ENCODE data around the gene RPL31.

Gene RPL31

DNA sequence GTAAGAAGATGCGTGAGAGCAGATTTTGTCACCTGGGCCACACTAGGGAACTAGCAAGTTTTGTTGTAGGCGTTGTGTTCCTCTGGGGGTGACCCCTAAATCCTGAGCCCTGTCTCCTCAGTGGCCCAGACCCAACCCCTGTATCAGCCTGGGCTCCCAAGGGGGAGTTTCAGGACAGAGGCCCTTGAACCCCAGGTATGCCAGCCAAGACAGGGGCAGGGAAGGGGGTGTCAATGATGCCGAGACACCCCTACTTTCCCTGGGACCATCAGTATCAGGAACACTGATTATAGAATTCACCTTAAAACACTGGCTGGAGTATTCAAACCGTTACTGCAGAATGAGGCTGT lies 39.1 kb upstream of the RPL31 start:
- WGBS: 83% methylated on average over 4 of the region's 4 CpGs
- no peak overlapping the region for H3K9ac ChIP-seq (ENCODE audit: low read depth, low read length)
- no peaks in the 10 kb centered on the region for H3K4me1 ChIP-seq (ENCODE audit: insufficient read depth, low read length)
- H3K27me3 ChIP-seq (ENCODE audit: insufficient read depth, low read length): no peaks in the 10 kb centered on the region
- H3K36me3 ChIP-seq (ENCODE audit: insufficient read depth, low read length): no peaks in the 10 kb centered on the region
- no peaks in the 10 kb centered on the region for H3K9me3 ChIP-seq (ENCODE audit: insufficient read depth, low read depth, low read length)
- H3K4me3 ChIP-seq (ENCODE audit: low read length): no peak overlapping the region
- H3K27ac ChIP-seq (ENCODE audit: low read depth, low read length): no peak overlapping the region

DNA sequence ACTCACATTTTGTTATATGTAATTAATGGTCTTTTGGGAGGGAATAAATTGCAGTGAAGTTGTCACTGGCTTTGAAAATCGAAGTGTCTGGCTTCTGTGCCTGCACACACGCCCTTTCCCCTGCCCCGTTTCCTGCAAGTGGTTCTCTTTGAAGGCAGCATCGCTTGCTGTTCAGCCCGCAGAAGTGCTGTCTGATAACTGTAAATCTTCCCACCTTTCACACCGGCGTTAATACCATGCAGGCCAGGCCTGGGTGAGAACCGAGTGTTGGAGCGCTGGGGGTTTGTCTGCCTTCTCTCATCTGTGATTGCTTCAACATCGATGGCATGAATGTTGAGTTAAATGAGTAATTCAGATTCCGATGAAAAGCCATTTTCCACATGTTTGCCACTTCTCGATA lies 37.9 kb upstream of the RPL31 start:
- Histone ChIP-seq H3K9me3 (ENCODE audit: insufficient read depth, low read depth, low read length) (no peaks in the 10 kb centered on the region), H3K27me3 (ENCODE audit: insufficient read depth, low read length) (no peaks in the 10 kb centered on the region), H3K4me1 (ENCODE audit: insufficient read depth, low read length) (no peaks in the 10 kb centered on the region), H3K27ac (ENCODE audit: low read depth, low read length) (no peak overlapping the region), H3K4me3 (ENCODE audit: low read length) (no peak overlapping the region), H3K36me3 (ENCODE audit: insufficient read depth, low read length) (no peaks in the 10 kb centered on the region), H3K9ac (ENCODE audit: low read depth, low read length) (no peak overlapping the region)
- WGBS: 93% methylated on average over 12 of the region's 12 CpGs

DNA sequence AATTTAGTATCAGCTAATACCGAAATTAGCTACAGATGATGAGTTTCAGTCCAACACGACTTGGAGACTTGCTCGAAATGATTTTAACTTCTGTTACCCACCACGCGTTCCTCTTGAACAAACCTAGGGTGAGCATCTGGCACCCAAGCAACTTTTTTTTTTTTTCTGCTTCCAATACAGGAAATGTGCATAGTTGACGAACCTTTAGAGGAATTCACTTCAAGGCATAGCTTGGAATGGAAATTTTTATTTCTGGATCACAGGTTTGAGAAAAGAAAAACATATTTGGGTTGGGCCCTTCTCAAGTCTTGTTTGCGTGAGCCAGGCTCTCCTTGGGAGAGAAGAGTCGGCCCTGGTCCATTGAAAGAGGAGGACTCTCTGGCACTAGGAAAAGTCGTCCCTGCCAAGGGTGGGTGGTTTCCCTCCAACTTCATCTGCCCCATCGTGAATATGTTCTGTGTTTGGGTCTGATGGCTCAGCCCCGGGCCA lies 37.4 kb upstream of the RPL31 start:
- H3K9me3 ChIP-seq (ENCODE audit: insufficient read depth, low read depth, low read length): no peaks in the 10 kb centered on the region
- H3K4me1 ChIP-seq (ENCODE audit: insufficient read depth, low read length): no peaks in the 10 kb centered on the region
- H3K27ac ChIP-seq (ENCODE audit: low read depth, low read length): no peak overlapping the region
- no peak overlapping the region for H3K4me3 ChIP-seq (ENCODE audit: low read length)
- WGBS: 86% methylated on average over 11 of the region's 11 CpGs
- no peak overlapping the region for H3K9ac ChIP-seq (ENCODE audit: low read depth, low read length)
- H3K36me3 ChIP-seq (ENCODE audit: insufficient read depth, low read length): no peaks in the 10 kb centered on the region
- H3K27me3 ChIP-seq (ENCODE audit: insufficient read depth, low read length): no peaks in the 10 kb centered on the region

DNA sequence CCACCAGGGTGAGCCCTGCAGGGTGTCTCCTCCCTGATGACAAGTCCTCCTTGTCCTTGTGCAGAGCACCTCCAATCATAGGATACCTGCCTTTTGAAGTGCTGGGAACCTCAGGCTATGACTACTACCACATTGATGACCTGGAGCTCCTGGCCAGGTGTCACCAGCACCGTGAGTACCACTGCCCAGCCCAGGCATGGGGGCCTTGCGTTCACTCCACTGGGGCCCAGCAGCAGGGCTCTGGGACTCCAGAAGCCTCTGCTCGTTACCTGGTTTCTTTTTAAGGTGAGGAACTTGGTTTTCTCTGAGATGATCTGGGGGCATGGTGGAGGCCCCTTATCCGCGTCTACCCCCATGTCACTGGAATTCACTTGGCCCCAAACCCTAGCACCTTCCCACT lies 36.5 kb upstream of the RPL31 start:
- WGBS: 96% methylated on average over 5 of the region's 5 CpGs

DNA sequence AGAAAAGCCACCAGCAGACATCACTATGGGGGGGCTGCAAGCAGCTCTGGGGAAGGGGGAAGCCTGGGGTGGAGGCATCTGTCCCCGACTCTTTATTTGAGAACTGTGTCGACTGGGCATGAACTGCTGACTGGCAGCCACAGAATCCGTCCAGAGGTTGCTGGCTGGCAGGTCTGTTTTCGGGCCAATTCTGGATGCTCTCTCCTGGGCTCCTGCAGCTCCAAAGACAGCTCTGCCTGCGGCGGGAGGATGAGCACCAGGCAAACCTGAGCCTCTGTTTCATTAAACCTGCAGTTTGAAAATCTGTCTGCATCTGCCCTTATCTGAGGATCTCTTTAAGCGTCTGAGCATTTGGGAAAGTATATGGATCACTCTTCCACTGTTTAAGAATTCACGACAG lies 34.4 kb upstream of the RPL31 start:
- Histone ChIP-seq H3K4me1 (ENCODE audit: insufficient read depth, low read length) (no peaks in the 10 kb centered on the region), H3K4me3 (ENCODE audit: low read length) (no peak overlapping the region), H3K9ac (ENCODE audit: low read depth, low read length) (no peak overlapping the region), H3K9me3 (ENCODE audit: insufficient read depth, low read depth, low read length) (no peaks in the 10 kb centered on the region), H3K27me3 (ENCODE audit: insufficient read depth, low read length) (no peaks in the 10 kb centered on the region), H3K27ac (ENCODE audit: low read depth, low read length) (no peak overlapping the region), H3K36me3 (ENCODE audit: insufficient read depth, low read length) (no peaks in the 10 kb centered on the region)
- WGBS: 91% methylated on average over 8 of the region's 8 CpGs

More for the DNA sequence above, 36.5 kb upstream of the RPL31 start:
- Histone ChIP-seq H3K36me3 (ENCODE audit: insufficient read depth, low read length) (no peaks in the 10 kb centered on the region), H3K27ac (ENCODE audit: low read depth, low read length) (no peak overlapping the region), H3K27me3 (ENCODE audit: insufficient read depth, low read length) (no peaks in the 10 kb centered on the region), H3K9me3 (ENCODE audit: insufficient read depth, low read depth, low read length) (no peaks in the 10 kb centered on the region), H3K4me3 (ENCODE audit: low read length) (no peak overlapping the region), H3K9ac (ENCODE audit: low read depth, low read length) (no peak overlapping the region), H3K4me1 (ENCODE audit: insufficient read depth, low read length) (no peaks in the 10 kb centered on the region)

DNA sequence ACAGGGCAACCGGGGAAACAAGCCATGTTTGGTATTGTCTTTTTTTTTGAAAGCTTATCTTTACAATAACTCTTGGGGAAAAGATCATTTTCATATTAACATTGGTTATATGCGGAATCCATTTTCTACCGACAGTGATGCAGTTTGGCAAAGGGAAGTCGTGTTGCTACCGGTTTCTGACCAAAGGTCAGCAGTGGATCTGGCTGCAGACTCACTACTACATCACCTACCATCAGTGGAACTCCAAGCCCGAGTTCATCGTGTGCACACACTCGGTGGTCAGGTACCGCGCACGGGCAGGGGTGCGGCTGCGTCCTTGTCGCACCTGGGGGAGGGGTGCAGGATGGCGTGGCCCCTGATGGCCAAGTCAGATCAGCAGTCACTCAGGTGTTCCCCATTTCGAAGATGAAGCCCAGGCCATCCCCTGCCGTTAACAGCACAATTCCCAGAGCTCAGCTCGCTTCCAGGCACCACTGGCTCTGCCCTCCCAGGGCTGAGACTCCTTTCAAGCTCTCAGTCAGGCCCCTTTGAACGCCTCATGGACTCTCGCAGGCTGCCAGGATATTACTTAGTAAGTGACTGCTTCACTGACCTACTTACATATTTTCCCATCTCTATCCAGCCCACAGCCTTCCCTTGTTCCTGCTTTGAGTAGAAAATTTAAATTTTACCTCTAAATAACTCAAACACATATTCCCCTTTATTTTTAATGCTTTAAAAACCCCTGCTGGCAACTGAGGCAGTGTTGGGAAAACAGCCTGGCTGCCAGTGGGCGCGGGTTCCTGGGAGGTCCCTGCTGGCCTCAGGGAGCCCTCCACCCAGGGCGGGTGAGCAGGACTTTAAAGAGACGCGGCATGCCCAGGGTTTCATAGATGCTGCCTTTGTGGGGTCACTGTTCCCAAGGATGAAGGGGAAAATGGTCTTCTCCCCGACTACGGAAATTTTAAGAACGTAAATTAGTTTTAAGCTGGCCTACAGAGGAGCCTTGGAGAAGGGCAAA lies 33.6 kb upstream of the RPL31 start:
- Histone ChIP-seq H3K4me1 (ENCODE audit: insufficient read depth, low read length) (no peaks in the 10 kb centered on the region), H3K27ac (ENCODE audit: low read depth, low read length) (no peak overlapping the region), H3K4me3 (ENCODE audit: low read length) (no peak overlapping the region), H3K27me3 (ENCODE audit: insufficient read depth, low read length) (no peaks in the 10 kb centered on the region), H3K36me3 (ENCODE audit: insufficient read depth, low read length) (no peaks in the 10 kb centered on the region), H3K9ac (ENCODE audit: low read depth, low read length) (no peak overlapping the region), H3K9me3 (ENCODE audit: insufficient read depth, low read depth, low read length) (no peaks in the 10 kb centered on the region)
- 93% methylated on average over 28 of the region's 28 CpGs for WGBS

DNA sequence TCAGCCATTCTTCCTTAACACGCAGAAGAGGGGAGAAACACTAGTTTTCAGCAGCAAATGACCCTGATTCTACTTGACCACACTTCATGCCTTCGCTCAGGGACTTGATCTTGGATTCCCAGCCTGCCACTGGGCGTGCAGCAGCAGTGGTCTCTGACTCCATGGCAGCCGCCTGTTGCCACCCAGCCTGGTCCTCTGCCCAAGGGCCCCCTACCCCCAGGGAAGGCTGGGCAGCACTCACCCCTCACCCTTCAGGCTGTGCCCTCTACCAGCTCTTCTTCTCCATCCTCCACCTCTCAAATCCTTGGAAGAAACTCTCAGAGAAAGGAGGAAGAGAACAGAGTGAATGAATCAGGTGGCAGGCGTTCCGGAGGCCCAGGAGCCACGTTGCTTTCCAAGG lies 32.1 kb upstream of the RPL31 start:
- 93% methylated on average over 7 of the region's 7 CpGs for WGBS
- Histone ChIP-seq H3K4me1 (ENCODE audit: insufficient read depth, low read length) (no peaks in the 10 kb centered on the region), H3K9ac (ENCODE audit: low read depth, low read length) (no peak overlapping the region), H3K27me3 (ENCODE audit: insufficient read depth, low read length) (no peaks in the 10 kb centered on the region), H3K36me3 (ENCODE audit: insufficient read depth, low read length) (no peaks in the 10 kb centered on the region), H3K9me3 (ENCODE audit: insufficient read depth, low read depth, low read length) (no peaks in the 10 kb centered on the region), H3K27ac (ENCODE audit: low read depth, low read length) (no peak overlapping the region), H3K4me3 (ENCODE audit: low read length) (no peak overlapping the region)

DNA sequence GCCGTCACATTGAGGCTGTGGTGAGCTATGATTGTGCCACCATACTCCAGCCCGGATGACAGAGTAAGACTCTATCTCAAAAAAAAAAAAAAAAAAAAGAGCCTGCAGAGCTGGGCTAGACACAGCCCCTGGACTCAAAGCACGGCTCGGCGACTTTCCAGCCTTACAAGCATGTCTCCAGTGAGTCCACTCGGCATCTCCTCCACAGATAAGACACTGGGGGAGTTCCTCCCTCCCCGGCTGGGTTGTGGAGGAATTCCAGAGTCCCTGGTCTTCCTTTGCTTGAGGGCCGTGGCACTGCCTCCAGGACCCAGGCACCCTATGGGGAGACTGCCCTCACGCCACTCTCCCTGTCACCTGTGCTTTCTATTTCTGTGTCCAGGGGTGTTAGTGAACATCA lies 30.9 kb upstream of the RPL31 start:
- Histone ChIP-seq H3K27me3 (ENCODE audit: insufficient read depth, low read length) (no peaks in the 10 kb centered on the region), H3K9me3 (ENCODE audit: insufficient read depth, low read depth, low read length) (no peaks in the 10 kb centered on the region), H3K36me3 (ENCODE audit: insufficient read depth, low read length) (no peaks in the 10 kb centered on the region), H3K4me3 (ENCODE audit: low read length) (no peak overlapping the region), H3K27ac (ENCODE audit: low read depth, low read length) (no peak overlapping the region), H3K4me1 (ENCODE audit: insufficient read depth, low read length) (no peaks in the 10 kb centered on the region), H3K9ac (ENCODE audit: low read depth, low read length) (no peak overlapping the region)
- 91% methylated on average over 9 of the region's 9 CpGs for WGBS

DNA sequence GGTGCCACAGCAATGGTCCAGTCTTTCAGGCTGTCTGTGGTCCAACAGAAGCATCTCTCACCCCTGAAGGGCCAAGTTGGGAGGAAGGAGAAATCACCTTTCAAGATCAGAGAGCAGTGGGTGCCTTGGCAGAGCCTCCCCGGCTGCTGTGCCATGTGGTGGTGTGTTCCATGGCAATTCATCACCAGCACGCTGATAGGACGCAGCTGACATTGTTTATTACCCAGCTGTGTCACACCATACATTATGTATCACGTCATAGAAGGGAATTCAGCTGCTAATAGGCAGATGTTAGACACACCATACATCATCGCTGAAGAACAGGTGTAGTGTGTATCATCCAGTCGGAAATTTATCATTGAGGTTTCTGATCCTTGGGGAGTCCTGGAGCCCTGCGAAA lies 29.6 kb upstream of the RPL31 start:
- no peaks in the 10 kb centered on the region for H3K36me3 ChIP-seq (ENCODE audit: insufficient read depth, low read length)
- H3K9me3 ChIP-seq (ENCODE audit: insufficient read depth, low read depth, low read length): no peaks in the 10 kb centered on the region
- H3K4me3 ChIP-seq (ENCODE audit: low read length): no peak overlapping the region
- no peak overlapping the region for H3K9ac ChIP-seq (ENCODE audit: low read depth, low read length)
- WGBS: 97% methylated on average over 7 of the region's 7 CpGs
- no peaks in the 10 kb centered on the region for H3K27me3 ChIP-seq (ENCODE audit: insufficient read depth, low read length)
- H3K4me1 ChIP-seq (ENCODE audit: insufficient read depth, low read length): no peaks in the 10 kb centered on the region
- no peak overlapping the region for H3K27ac ChIP-seq (ENCODE audit: low read depth, low read length)

DNA sequence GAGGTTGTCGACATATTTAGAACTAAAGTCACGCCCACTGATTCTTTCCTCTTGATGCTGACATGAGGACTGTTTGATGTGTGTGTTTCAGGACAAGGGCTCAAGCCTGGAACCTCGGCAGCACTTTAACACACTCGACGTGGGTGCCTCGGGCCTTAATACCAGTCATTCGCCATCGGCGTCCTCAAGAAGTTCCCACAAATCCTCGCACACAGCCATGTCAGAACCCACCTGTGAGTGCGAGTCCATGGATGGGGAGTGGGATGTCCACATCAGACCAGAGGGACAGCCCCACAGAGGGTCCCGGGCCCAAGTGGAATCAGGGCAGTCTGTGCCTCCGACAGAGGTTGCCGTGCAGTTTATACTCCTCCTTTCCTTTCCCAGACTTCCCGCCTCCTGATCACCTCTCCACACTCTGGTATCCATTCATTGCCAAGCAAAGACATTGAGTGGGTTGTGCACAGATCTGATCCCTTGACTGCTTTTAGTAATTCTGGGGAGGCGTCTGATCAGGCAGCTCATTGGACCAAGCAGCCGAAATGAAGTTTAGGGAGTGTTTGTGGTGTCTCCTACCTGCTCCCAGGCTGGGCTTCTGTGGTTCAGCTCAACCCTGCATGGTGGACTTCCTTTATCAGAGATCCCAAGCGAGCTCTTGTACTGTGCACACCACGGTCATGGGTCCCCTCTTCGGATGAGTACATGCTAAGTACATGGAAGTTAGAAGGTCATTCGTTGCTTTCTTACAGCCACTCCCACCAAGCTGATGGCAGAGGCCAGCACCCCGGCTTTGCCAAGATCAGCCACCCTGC lies 27.2 kb upstream of the RPL31 start:
- H3K9ac ChIP-seq (ENCODE audit: low read depth, low read length): no peak overlapping the region
- no peaks in the 10 kb centered on the region for H3K9me3 ChIP-seq (ENCODE audit: insufficient read depth, low read depth, low read length)
- WGBS: 93% methylated on average over 22 of the region's 22 CpGs
- no peak overlapping the region for H3K4me3 ChIP-seq (ENCODE audit: low read length)
- no peaks in the 10 kb centered on the region for H3K4me1 ChIP-seq (ENCODE audit: insufficient read depth, low read length)
- H3K36me3 ChIP-seq (ENCODE audit: insufficient read depth, low read length): no peaks in the 10 kb centered on the region
- no peaks in the 10 kb centered on the region for H3K27me3 ChIP-seq (ENCODE audit: insufficient read depth, low read length)
- no peak overlapping the region for H3K27ac ChIP-seq (ENCODE audit: low read depth, low read length)

DNA sequence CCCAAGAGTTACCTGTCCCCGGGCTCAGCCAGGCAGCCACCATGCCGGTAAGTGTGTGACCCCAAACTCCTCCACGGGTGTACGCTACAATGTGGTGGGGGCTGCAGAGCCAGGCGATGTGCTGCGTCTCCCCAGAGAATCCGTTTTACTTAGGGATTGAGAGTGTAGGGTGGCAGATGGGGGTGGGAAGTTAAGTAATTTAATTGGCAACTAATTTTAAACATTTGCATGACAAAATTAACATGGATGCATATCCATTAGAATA lies 26.6 kb upstream of the RPL31 start:
- no peak overlapping the region for H3K27ac ChIP-seq (ENCODE audit: low read depth, low read length)
- WGBS: 95% methylated on average over 7 of the region's 7 CpGs
- H3K36me3 ChIP-seq (ENCODE audit: insufficient read depth, low read length): no peaks in the 10 kb centered on the region
- H3K9me3 ChIP-seq (ENCODE audit: insufficient read depth, low read depth, low read length): no peaks in the 10 kb centered on the region
- no peaks in the 10 kb centered on the region for H3K4me1 ChIP-seq (ENCODE audit: insufficient read depth, low read length)
- H3K9ac ChIP-seq (ENCODE audit: low read depth, low read length): no peak overlapping the region
- no peak overlapping the region for H3K4me3 ChIP-seq (ENCODE audit: low read length)
- H3K27me3 ChIP-seq (ENCODE audit: insufficient read depth, low read length): no peaks in the 10 kb centered on the region
